Neural progenitor cell (in vitro differentiated cells): ENCODE measurements around the gene ARHGAP8. TPM values are rescaled to one million over a fixed set of nuclear protein-coding genes. Genes with fewer than 3 reads are reported as not detected.
A peak's percentile ranks its signal among the peaks of the same experiment; 100 is the strongest.

Source experiments
- DNase-seq: peaks from one replicate; pipeline ENCODE4 v3.0.0-alpha.2; 2016; ENCODE audit warnings: low spot score
- H2AFZ ChIP-seq: fragments of 200-600 bp; sonication (generic); replicated peaks from 2 replicates; pipeline ENCODE4 v1.6.1; 2016; ENCODE audit warnings: antibody characterized with exemption
- H3F3A ChIP-seq: fragments of 200-600 bp; sonication (generic); 2 replicates; pipeline ENCODE4 v1.6.1; 2016; ENCODE audit warnings: antibody characterized with exemption, low read depth
- H3K27ac ChIP-seq: fragments of 200-600 bp; sonication (generic); 2 replicates; pipeline ENCODE4 v1.5.1; 2016; ENCODE audit warnings: mild to moderate bottlenecking
- H3K27me3 ChIP-seq: fragments of 200-600 bp; sonication (generic); 2 replicates; pipeline ENCODE4 v1.6.1; 2016; ENCODE audit warnings: mild to moderate bottlenecking, moderate library complexity
- H3K36me3 ChIP-seq: fragments of 200-600 bp; sonication (generic); 2 replicates; pipeline ENCODE4 v1.5.1; 2016
- H3K4me1 ChIP-seq: fragments of 200-600 bp; sonication (generic); 2 replicates; pipeline ENCODE4 v1.6.1; 2016; ENCODE audit warnings: mixed run types
- H3K4me2 ChIP-seq: fragments of 200-600 bp; sonication (generic); 2 replicates; pipeline ENCODE4 v1.6.1; 2016
- H3K4me3 ChIP-seq: fragments of 200-600 bp; sonication (generic); 2 replicates; pipeline ENCODE4 v1.5.1; 2016
- H3K79me2 ChIP-seq: fragments of 200-600 bp; sonication (generic); 2 replicates; pipeline ENCODE4 v1.6.1; 2016; ENCODE audit warnings: low read depth
- H3K9ac ChIP-seq: fragments of 200-600 bp; sonication (generic); 2 replicates; pipeline ENCODE4 v1.6.1; 2016
- H3K9me3 ChIP-seq: fragments of 200-600 bp; sonication (generic); 2 replicates; pipeline ENCODE4 v1.5.1; 2016; ENCODE audit warnings: low read depth
- H4K20me1 ChIP-seq: fragments of 200-600 bp; sonication (generic); 2 replicates; pipeline ENCODE4 v1.6.1; 2016; ENCODE audit warnings: low read depth
- H3K27ac Mint-ChIP-seq: 3 replicates; pipeline ENCODE4 v1.8.0; 2021; ENCODE audit warnings: mixed read lengths
- H3K27me3 Mint-ChIP-seq: 2 replicates; pipeline ENCODE4 v1.8.0; 2022; ENCODE audit warnings: low read depth, mild to moderate bottlenecking, inconsistent platforms, moderate library complexity, mixed read lengths; ENCODE audit not compliant: insufficient read depth
- H3K36me3 Mint-ChIP-seq: 3 replicates; pipeline ENCODE4 v1.8.0; 2021; ENCODE audit warnings: mixed read lengths
- H3K4me1 Mint-ChIP-seq: 3 replicates; pipeline ENCODE4 v1.8.0; 2021; ENCODE audit warnings: mixed read lengths
- H3K4me3 Mint-ChIP-seq: 3 replicates; pipeline ENCODE4 v1.8.0; 2021; ENCODE audit warnings: mild to moderate bottlenecking, moderate library complexity, mixed read lengths
- H3K9me3 Mint-ChIP-seq: 3 replicates; pipeline ENCODE4 v1.8.0; 2020; ENCODE audit warnings: mixed read lengths
- CTCF ChIP-seq: fragments of 200-600 bp; sonication (generic); IDR thresholded peaks from 2 replicates; pipeline ENCODE4 v1.5.1; 2017; ENCODE audit warnings: antibody characterized with exemption, mild to moderate bottlenecking
- EZH2 ChIP-seq: fragments of 200-600 bp; sonication (generic); IDR thresholded peaks from 2 replicates; pipeline ENCODE4 v1.6.1; 2017; ENCODE audit warnings: antibody characterized with exemption, mild to moderate bottlenecking, moderate library complexity
- EZH2phosphoT487 ChIP-seq: fragments of 200-600 bp; sonication (generic); IDR thresholded peaks from 2 replicates; pipeline ENCODE4 v1.6.1; 2017; ENCODE audit warnings: antibody characterized with exemption
- total RNA-seq: library from RNA; depleted of rRNA; stranded (reverse); fragments of >200 nt; gene quantifications from 2 replicates; pipeline ENCODE4 v1.2.3, GENCODE V29; 2015; ENCODE audit warnings: low replicate concordance

ARHGAP8 gene
- total RNA-seq, 1 donor from 2014 or later: 3.0 TPM

- TF ChIP-seq CTCF (no peak), EZH2 (no peak), EZH2phosphoT487 (no peak)
- no peak for DNase-seq
- no peak overlapping the region for H3K4me3 Mint-ChIP-seq
- H3F3A ChIP-seq: peaks cover 3% of the 10 kb centered on the region
- peaks cover 21% of the 10 kb centered on the region for H3K4me1 Mint-ChIP-seq
- H3K27me3 Mint-ChIP-seq: peaks cover 19% of the 10 kb centered on the region
- H3K9me3 ChIP-seq: no peaks in the 10 kb centered on the region
- H2AFZ ChIP-seq: no peak overlapping the region
- no peak overlapping the region for H3K4me2 ChIP-seq
- H3K9ac ChIP-seq: no peak overlapping the region
- no peak overlapping the region for H3K27ac ChIP-seq
- no peaks in the 10 kb centered on the region for H3K79me2 ChIP-seq
- H4K20me1 ChIP-seq: no peaks in the 10 kb centered on the region
- H3K4me3 ChIP-seq: no peak overlapping the region
- no peaks in the 10 kb centered on the region for H3K36me3 Mint-ChIP-seq
- peaks cover 9% of the 10 kb centered on the region for H3K9me3 Mint-ChIP-seq
- peaks cover 6% of the 10 kb centered on the region for H3K4me1 ChIP-seq
- no peak overlapping the region for H3K27ac Mint-ChIP-seq
- H3K36me3 ChIP-seq: no peaks in the 10 kb centered on the region
- no peaks in the 10 kb centered on the region for H3K27me3 ChIP-seq
Observed at GRCh38 chr22:44809456-44809855, 57.1 kb downstream of the ARHGAP8 start.

DNA sequence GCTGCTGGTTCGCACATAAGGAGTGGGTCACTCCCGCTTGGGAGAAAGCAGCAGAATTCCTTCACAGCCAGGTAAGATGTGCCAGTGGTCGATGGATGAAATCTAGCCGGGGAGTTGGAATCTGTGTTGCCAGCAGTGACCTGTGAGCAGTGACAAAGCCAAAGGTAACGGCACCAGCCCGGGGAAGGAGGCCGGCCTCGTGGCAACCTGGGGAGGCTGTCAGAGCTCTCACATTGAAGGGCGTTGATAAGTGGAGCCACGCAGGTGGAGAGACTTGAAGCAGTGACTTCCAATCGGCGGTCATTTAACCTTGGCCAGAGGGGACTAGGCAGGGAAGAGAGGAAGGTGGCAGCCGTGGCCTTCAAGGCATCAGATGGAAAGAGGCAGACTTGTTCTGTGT is 58.8 kb downstream of the ARHGAP8 start:
- no peaks in the 10 kb centered on the region for H3K9me3 ChIP-seq
- H3K27me3 ChIP-seq: no peaks in the 10 kb centered on the region
- no peaks in the 10 kb centered on the region for H3F3A ChIP-seq
- H3K27ac ChIP-seq: no peak overlapping the region
- no peaks in the 10 kb centered on the region for H4K20me1 ChIP-seq
- Mint-ChIP-seq H3K27me3 (peaks cover 19% of the 10 kb centered on the region), H3K9me3 (peaks cover 9% of the 10 kb centered on the region), H3K4me1 (peaks cover 16% of the 10 kb centered on the region), H3K4me3 (no peak overlapping the region), H3K27ac (no peak overlapping the region), H3K36me3 (no peaks in the 10 kb centered on the region)
- no peak overlapping the region for H3K4me3 ChIP-seq
- no peaks in the 10 kb centered on the region for H3K36me3 ChIP-seq
- no peak for DNase-seq
- peaks cover 3% of the 10 kb centered on the region for H3K4me1 ChIP-seq
- TF ChIP-seq EZH2: no peak
- TF ChIP-seq EZH2phosphoT487: no peak
- TF ChIP-seq CTCF: no peak
- no peak overlapping the region for H2AFZ ChIP-seq
- H3K4me2 ChIP-seq: no peak overlapping the region
- no peak overlapping the region for H3K9ac ChIP-seq
- H3K79me2 ChIP-seq: no peaks in the 10 kb centered on the region

- H3K79me2 ChIP-seq: no peaks in the 10 kb centered on the region
- H3K4me3 ChIP-seq: no peak overlapping the region
- Mint-ChIP-seq H3K4me1 (peaks cover 12% of the 10 kb centered on the region), H3K9me3 (peaks cover 9% of the 10 kb centered on the region), H3K36me3 (no peaks in the 10 kb centered on the region), H3K4me3 (no peak overlapping the region), H3K27me3 (peaks cover 15% of the 10 kb centered on the region), H3K27ac (peak overlapping the region; percentile 5)
- H3K4me1 ChIP-seq: peaks cover 3% of the 10 kb centered on the region
- TF ChIP-seq EZH2 (no peak), EZH2phosphoT487 (no peak), CTCF (no peak)
- no peak overlapping the region for H3K27ac ChIP-seq
- no peaks in the 10 kb centered on the region for H3K27me3 ChIP-seq
- no peaks in the 10 kb centered on the region for H3K9me3 ChIP-seq
- no peaks in the 10 kb centered on the region for H3K36me3 ChIP-seq
- no peaks in the 10 kb centered on the region for H3F3A ChIP-seq
- no peak overlapping the region for H3K4me2 ChIP-seq
- H2AFZ ChIP-seq: no peak overlapping the region
- no peak for DNase-seq
- H3K9ac ChIP-seq: no peak overlapping the region
- H4K20me1 ChIP-seq: no peaks in the 10 kb centered on the region
Observed at GRCh38 chr22:44813416-44813815, 61.0 kb downstream of the ARHGAP8 start.
